Measurements from ENCODE around the gene METTL25B. TPM values are rescaled to one million over a fixed set of nuclear protein-coding genes. Genes with fewer than 3 reads are reported as not detected.
A peak's percentile ranks its signal among the peaks of the same experiment; 100 is the strongest.

Gene METTL25B
- total and polyA plus RNA-seq, 2 of the 13 experiments (the other 11 are each of a cell fraction or from before 2014, with no cell fraction given): 11.9 to 24.0 TPM

DNA sequence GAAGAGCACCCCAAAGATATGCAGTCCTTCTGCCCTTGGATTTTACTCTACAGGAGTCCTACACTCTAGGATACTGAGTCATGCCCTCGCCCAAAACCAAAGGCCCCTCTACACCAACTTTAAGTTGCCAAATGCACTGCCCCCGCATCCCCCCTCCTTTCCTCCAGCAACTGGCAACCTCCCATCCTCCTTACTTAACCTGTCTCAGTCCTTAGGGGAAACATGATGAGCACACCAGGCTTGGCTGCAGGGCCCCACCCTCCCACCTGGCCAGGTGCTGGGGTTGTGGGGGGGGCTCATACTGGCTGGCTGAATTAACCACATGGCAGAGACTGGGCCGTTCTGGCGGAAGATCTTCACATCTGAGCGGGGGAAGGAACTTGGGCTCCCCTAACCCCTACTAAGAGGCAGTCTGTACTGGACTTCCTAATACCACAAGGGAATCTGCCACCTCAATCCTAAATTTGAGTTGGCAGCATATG is 22.0 kb downstream of the METTL25B start:
- H3K9me3 ChIP-seq (ENCODE audit: low read length): no peaks in the 10 kb centered on the region
- no peak for ATAC-seq
- no peak overlapping the region for H2AFZ ChIP-seq (ENCODE audit: low read length)
- H3K36me3 ChIP-seq (replicated peaks in 1 of 2; ENCODE audit: control insufficient read depth in 1 of 2, insufficient read depth in 2 of 2, low read length in 2 of 2): peaks cover 2 to 5% of the 10 kb centered on the region in 2 experiments; a peak in 3 of 5 replicates
- no TSS peak for BruUV-seq (replicated peaks)
- no peaks in the 10 kb centered on the region; a peak in 1 of 5 replicates for H3K27me3 ChIP-seq (ENCODE audit: control insufficient read depth in 1 of 2, insufficient read depth in 2 of 2, low read length in 2 of 2)
- peaks cover 68% of the 10 kb centered on the region for H3K79me2 ChIP-seq (ENCODE audit: insufficient read depth, low read length)
- peak overlapping the region; percentile 98 for H3K4me2 ChIP-seq (ENCODE audit: low read depth, low read length)
- 0% methylated on average over 2 of the region's 5 CpGs for WGBS (ENCODE audit: low lambda C conversion rate)
- DNase-seq (ENCODE audit: low spot score): no peak
- peaks cover 13% of the 10 kb centered on the region for H4K20me1 ChIP-seq (ENCODE audit: insufficient read depth, low read length)
- no peak for FAIRE-seq
- H3K27ac ChIP-seq (ENCODE audit: extremely low read length, insufficient read depth, low read length): peak overlapping the region; percentile 100
- peak overlapping the region; percentile 87 to 90 (median 88) for H3K4me3 ChIP-seq (replicated peaks in 1 of 3; ENCODE audit: insufficient read depth in 1 of 3, low read depth in 2 of 3, low read length in 3 of 3)
- ChIA-PET CTCF (ENCODE audit: low intra/inter-chr PET ratio, low total read pairs) (no interaction called here), POLR2A (interaction anchor here (1.3 to 4.5 kb wide), 4 partner anchors 9 to 23 kb away, joined by 18 to 67 read pairs (median 60); partner anchors contain the start of genes ISG20L2, METTL25B, MRPL24 and PRCC)
- H3K9ac ChIP-seq (ENCODE audit: insufficient read depth, low read depth, low read length): peak overlapping the region; percentile 95
- intact Hi-C loops (cut with micrococcal nuclease; ENCODE audit: unreplicated experiment) (no loop called here), in situ Hi-C loops (cut with HindIII; ENCODE audit: extremely low pct_ligation_motif_present, low pct_unique_long_range_greater_than_20kb) (no loop called here)
- H3K4me1 ChIP-seq (ENCODE audit: insufficient read depth, low read length): peaks cover 53% of the 10 kb centered on the region
- TF ChIP-seq HNRNPLL (IDR thresholded peaks at IDR 0.05; ENCODE audit: low read depth, low read length, poor library complexity, severe bottlenecking) (no peak), POLR2A (IDR thresholded peaks at IDR 0.05; ENCODE audit: insufficient read depth in 1 of 2, low read depth in 2 of 2, low read length in 2 of 2) (peak in 1 of 2 experiments; percentile 15; a peak in 1 of 4 replicates), ZEB1 (IDR thresholded peaks at IDR 0.05; ENCODE audit: insufficient replicate concordance, low read depth) (peak; percentile 73), ZNF282 (IDR thresholded peaks at IDR 0.05; ENCODE audit: partially characterized antibody) (no peak), ZNF619 (CRISPR knock-in tag; IDR thresholded peaks at IDR 0.05) (0 out of 2 replicates have a peak, but pooled peaks have one; percentile 12), MYC (CRISPR knock-in tag; IDR thresholded peaks at IDR 0.05; ENCODE audit: borderline replicate concordance) (peak; percentile 11; the same call in 1 of the 2 replicates), SIX1 (CRISPR knock-in tag; IDR thresholded peaks at IDR 0.05; ENCODE audit: borderline replicate concordance) (no peak), THYN1 (CRISPR knock-in tag; IDR thresholded peaks at IDR 0.05; ENCODE audit: borderline replicate concordance, low read depth) (no peak), MAZ (IDR thresholded peaks at IDR 0.05; ENCODE audit: borderline replicate concordance, low read depth, low read length) (peak; percentile 6; the same call in 1 of the 2 replicates), MAZ (CRISPR knock-in tag; IDR thresholded peaks at IDR 0.05; ENCODE audit: low read depth) (no peak), ZNF781 (CRISPR knock-in tag; IDR thresholded peaks at IDR 0.05; ENCODE audit: borderline replicate concordance, not compliant biosample characterization) (peak; percentile 42), ZNF20 (CRISPR knock-in tag; IDR thresholded peaks at IDR 0.05) (no peak)
- TF ChIP-seq, protein P1, sequence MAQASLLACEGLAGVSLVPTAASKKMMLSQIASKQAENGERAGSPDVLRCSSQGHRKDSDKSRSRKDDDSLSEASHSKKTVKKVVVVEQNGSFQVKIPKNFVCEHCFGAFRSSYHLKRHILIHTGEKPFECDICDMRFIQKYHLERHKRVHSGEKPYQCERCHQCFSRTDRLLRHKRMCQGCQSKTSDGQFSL (CRISPR knock-in tag; IDR thresholded peaks at IDR 0.05): peak; percentile 66; the same call in 1 of the 2 replicates
- TF ChIP-seq, protein P2, sequence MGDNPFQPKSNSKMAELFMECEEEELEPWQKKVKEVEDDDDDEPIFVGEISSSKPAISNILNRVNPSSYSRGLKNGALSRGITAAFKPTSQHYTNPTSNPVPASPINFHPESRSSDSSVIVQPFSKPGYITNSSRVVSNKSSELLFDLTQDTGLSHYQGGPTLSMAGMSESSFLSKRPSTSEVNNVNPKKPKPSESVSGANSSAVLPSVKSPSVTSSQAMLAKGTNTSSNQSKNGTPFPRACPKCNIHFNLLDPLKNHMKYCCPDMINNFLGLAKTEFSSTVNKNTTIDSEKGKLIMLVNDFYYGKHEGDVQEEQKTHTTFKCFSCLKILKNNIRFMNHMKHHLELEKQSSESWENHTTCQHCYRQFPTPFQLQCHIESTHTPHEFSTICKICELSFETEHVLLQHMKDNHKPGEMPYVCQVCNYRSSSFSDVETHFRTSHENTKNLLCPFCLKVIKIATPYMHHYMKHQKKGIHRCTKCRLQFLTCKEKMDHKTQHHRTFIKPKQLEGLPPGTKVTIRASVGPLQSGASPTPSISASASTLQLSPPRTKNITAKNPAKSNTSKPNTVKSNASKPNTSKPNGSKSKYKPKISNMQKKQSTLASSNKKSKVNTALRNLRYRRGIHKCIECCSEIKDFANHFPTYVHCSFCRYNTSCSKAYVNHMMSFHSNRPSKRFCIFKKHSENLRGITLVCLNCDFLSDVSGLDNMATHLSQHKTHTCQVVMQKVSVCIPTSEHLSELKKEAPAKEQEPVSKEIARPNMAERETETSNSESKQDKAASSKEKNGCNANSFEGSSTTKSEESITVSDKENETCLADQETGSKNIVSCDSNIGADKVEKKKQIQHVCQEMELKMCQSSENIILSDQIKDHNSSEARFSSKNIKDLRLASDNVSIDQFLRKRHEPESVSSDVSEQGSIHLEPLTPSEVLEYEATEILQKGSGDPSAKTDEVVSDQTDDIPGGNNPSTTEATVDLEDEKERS (CRISPR knock-in tag; IDR thresholded peaks at IDR 0.05): no peak
- TF ChIP-seq, protein P3, sequence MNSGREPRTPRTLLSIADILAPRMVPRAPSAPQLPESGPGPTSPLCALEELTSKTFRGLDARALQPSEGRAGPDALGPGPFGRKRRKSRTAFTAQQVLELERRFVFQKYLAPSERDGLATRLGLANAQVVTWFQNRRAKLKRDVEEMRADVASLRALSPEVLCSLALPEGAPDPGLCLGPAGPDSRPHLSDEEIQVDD (CRISPR knock-in tag; IDR thresholded peaks at IDR 0.05; ENCODE audit: borderline replicate concordance): no peak
- TF ChIP-seq, protein P4, sequence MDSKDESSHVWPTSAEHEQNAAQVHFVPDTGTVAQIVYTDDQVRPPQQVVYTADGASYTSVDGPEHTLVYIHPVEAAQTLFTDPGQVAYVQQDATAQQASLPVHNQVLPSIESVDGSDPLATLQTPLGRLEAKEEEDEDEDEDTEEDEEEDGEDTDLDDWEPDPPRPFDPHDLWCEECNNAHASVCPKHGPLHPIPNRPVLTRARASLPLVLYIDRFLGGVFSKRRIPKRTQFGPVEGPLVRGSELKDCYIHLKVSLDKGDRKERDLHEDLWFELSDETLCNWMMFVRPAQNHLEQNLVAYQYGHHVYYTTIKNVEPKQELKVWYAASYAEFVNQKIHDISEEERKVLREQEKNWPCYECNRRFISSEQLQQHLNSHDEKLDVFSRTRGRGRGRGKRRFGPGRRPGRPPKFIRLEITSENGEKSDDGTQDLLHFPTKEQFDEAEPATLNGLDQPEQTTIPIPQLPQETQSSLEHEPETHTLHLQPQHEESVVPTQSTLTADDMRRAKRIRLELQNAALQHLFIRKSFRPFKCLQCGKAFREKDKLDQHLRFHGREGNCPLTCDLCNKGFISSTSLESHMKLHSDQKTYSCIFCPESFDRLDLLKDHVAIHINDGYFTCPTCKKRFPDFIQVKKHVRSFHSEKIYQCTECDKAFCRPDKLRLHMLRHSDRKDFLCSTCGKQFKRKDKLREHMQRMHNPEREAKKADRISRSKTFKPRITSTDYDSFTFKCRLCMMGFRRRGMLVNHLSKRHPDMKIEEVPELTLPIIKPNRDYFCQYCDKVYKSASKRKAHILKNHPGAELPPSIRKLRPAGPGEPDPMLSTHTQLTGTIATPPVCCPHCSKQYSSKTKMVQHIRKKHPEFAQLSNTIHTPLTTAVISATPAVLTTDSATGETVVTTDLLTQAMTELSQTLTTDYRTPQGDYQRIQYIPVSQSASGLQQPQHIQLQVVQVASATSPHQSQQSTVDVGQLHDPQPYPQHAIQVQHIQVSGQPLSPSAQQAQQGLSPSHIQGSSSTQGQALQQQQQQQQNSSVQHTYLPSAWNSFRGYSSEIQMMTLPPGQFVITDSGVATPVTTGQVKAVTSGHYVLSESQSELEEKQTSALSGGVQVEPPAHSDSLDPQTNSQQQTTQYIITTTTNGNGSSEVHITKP (CRISPR knock-in tag; IDR thresholded peaks at IDR 0.05; ENCODE audit: low read depth): peak; percentile 24; the same call in 1 of the 2 replicates

All from HepG2 (cell line).